ENCODE data around the gene EZH2.

DNA sequence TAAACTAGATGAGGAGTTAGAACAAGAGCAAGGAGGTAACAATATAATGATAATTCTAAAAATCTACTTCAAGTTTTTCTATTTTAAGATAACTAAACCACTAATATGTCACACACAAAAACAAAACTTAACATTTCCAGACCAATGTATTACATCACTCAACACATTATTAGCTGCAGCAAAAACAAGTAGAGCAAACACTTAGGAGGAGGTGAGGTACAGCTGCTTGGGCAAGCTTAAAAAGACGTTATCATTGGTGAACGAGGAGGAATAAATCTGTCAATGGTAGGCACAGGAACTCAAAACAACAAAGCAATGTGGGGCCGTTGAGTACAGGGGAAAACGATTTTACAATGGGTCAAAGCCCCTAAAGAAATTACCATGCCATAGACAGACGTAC lies 58.8 kb downstream of the EZH2 start:
- TF ChIP-seq TARDBP (IDR thresholded peaks at IDR 0.05) (no peak), ZNF384 (IDR thresholded peaks at IDR 0.05) (no peak), BHLHE40 (IDR thresholded peaks at IDR 0.05; ENCODE audit: borderline replicate concordance) (no peak), FOXA1 (IDR thresholded peaks at IDR 0.05) (no peak), ARNT (IDR thresholded peaks at IDR 0.05) (no peak)
